Retinal pigment epithelial cell (primary cell): Measurements from ENCODE around the gene ATP2B2.

ENCODE experiments used
- DNase-seq: peaks from one replicate; pipeline ENCODE4 v3.0.0-alpha.2; 2010; ENCODE audit warnings: low read depth
- H3K4me3 ChIP-seq: 2 replicates; pipeline ENCODE4 v1.5.1; 2011; ENCODE audit warnings: mild to moderate bottlenecking, low read length, control low read depth, moderate library complexity
- TF ChIP-seq, protein P1 (sequence below): conservative IDR thresholded peaks from 2 replicates; pipeline ENCODE4 v1.5.1; 2011; ENCODE audit warnings: low read depth, low read length, control low read depth, inconsistent platforms

The ATP2B2 gene

DNA sequence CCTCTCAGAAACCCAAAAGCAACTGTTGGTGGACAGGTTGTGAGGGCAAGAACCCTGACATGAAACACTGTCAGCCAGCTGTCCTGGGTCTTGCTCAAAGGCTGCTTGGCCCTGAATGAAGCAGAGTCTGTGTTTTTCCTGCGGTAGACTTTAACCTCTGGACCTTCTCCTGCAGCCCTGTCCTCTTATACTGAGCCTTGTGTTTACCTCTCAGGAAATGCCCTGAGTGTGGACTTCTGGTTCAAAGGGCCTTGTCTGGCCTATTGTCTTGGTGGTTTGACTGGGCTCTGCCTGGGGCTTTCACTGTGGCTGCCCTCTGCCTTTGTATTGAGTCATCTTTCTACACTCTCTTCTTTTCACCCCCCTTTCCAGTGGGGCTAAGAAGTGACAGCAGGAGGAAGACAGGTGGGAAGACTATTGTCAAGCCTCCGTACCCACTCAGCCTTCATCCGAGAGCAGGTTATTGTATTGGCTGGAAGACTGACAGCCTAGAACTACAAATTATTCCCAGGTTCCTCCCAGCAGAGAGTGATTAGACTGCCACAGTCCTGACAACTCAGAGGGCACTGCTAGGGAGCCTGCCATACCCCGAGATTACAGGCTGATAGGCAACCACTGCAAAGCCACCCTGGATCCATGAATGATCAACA is 187.9 kb downstream of the ATP2B2 start:
- TF ChIP-seq, protein P1, sequence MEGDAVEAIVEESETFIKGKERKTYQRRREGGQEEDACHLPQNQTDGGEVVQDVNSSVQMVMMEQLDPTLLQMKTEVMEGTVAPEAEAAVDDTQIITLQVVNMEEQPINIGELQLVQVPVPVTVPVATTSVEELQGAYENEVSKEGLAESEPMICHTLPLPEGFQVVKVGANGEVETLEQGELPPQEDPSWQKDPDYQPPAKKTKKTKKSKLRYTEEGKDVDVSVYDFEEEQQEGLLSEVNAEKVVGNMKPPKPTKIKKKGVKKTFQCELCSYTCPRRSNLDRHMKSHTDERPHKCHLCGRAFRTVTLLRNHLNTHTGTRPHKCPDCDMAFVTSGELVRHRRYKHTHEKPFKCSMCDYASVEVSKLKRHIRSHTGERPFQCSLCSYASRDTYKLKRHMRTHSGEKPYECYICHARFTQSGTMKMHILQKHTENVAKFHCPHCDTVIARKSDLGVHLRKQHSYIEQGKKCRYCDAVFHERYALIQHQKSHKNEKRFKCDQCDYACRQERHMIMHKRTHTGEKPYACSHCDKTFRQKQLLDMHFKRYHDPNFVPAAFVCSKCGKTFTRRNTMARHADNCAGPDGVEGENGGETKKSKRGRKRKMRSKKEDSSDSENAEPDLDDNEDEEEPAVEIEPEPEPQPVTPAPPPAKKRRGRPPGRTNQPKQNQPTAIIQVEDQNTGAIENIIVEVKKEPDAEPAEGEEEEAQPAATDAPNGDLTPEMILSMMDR: no peak

DNA sequence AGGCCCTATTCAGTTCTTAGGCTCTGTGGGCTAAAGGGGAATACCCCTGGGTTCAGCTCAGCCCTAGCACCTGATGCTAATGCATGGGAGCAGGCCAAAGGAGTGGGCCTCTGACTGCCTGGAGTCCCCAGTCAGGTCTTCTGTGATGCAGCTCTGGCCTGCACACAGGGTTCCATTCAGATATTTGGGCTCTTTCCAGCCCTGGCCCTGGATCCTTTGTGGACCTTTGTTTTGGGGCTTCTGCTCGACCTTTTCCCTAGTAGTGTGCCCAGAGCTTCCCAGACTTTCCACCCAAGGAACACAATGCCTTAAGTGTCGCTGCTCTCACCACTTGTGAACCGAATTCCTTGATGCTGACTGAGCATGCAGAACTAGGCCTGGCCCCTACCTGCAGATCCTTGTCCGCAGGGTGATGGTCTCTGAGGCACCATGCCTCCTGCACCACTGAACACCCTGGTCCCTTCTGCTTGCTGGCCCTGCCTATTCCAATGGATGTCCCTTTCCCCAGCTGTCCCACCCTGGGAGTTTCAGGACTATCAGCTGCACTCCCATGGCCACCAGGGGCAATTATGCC is 189.5 kb downstream of the ATP2B2 start:
- H3K4me3 ChIP-seq: no peak overlapping the region
- TF ChIP-seq, protein P1: no peak
- no peak for DNase-seq

More for the DNA sequence above, 187.9 kb downstream of the ATP2B2 start:
- DNase-seq: no peak
- H3K4me3 ChIP-seq: no peak overlapping the region

DNA sequence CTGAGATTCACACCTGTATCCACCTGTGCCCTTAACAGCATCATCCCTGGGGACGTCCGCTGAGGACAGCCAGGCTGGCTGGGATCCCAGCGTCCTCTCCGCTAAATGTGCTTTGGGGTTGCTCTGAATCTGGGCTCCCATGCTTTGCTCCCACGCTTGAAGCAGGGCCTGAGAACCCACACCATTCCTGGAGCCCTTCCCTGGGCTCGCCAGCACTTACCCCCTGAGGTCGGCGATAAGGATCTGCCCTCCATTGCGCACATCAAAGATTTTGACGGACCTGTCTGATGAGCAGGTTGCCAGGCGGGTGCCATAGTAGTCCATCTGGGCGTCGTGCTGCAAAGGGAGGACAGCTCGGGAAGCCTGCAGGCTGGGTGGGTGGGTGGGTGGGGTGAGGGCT is 190.3 kb downstream of the ATP2B2 start:
- TF ChIP-seq, protein P1: no peak
- no peak for DNase-seq
- no peak overlapping the region for H3K4me3 ChIP-seq

DNA sequence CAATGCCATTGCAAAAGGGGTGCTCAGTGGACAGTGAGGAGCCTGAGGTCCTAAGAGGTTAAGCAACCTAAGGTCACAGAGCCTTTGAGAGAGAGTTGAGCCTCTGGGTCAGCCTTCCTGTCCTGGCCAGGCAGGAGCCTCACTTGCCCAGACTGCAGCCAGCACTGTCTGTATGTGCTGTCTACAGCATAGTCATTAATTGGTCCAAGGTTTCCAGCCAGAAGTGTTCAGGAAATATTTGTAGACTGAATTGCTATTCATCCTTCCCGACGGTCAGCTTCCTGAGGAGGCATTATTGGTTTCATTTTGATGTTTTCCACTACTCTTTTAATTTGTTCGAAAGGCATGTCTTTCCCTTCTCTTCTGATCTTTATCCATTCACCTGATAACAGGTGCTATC is 192.5 kb downstream of the ATP2B2 start:
- no peak overlapping the region for H3K4me3 ChIP-seq
- TF ChIP-seq, protein P1: no peak
- DNase-seq: no peak

DNA sequence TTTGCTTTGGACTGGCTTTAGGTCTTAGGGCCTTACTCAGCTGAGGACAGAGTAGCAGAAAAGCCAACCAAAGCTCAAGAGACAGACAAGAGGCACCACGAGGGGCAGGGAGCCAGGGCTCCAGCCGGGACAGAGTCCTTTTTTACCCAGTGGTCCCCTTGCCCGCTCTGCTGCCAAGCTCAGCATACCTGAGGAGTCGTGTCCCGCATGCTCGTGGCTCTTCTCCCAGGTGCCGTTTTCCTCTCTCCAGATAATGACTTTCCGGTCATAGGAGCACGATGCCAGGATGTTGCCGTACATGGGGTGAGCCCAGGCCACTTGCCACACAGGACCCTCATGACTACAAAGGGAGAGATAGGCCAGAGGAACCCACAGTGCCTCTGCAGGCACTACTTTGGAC is 193.0 kb downstream of the ATP2B2 start:
- no peak for DNase-seq
- H3K4me3 ChIP-seq: no peak overlapping the region
- TF ChIP-seq, protein P1: no peak

DNA sequence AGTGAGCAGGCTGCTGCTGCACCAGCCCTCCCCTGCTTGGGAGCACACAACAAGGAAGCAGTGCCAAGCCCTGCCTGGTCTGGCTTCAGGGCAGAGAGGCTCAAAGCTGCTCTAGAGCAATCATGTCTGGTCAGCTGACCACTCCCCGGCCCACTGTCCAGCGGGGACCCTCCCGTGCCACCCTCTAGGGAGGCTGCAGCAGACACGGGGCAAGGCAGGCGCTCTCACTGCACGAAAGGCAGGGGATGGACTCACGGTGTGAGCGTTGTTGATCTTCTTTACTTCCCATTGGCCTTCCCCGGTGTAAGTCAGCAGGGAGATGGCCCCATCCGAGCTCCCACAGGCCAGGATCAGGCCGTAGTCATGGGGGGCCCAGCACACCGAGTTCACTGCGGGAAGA is 193.7 kb downstream of the ATP2B2 start:
- TF ChIP-seq, protein P1: no peak
- no peak for DNase-seq
- no peak overlapping the region for H3K4me3 ChIP-seq

DNA sequence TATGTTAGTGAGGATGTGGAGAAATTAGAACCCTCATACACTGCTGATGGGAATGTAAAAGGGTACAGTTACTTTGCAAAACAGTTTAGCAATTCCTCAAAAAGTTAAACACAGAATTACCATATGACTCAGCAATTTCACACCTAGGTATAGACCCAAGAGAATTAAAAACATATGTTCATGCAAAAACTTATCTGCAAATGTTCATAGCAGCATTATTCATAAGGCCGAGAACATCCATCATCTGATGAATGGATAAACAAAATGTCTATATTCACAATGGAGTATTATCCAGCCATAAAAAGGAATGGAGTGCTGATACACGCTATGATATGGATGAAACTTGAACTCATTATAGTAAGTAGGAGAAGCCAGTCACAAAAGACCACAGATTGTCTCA is 194.8 kb downstream of the ATP2B2 start:
- no peak overlapping the region for H3K4me3 ChIP-seq
- no peak for DNase-seq
- TF ChIP-seq, protein P1: no peak
